HepG2 (cell line): ENCODE measurements around the gene ATP5MK. TPM values are rescaled to one million over a fixed set of nuclear protein-coding genes. Genes with fewer than 3 reads are reported as not detected.

Experiments
- AHR ChIP-seq: IDR thresholded peaks from 2 replicates; pipeline ENCODE4 v1.6.1; 2018; ENCODE audit warnings: missing genetic modification reagents, missing compliant biosample characterization
- BATF2 ChIP-seq: sonication (generic); formaldehyde crosslinking; IDR thresholded peaks from 2 replicates; pipeline ENCODE4 v1.8.0; 2022; ENCODE audit warnings: mild to moderate bottlenecking, missing genetic modification reagents, moderate library complexity
- E2F5 ChIP-seq: sonication (generic); formaldehyde crosslinking; conservative IDR thresholded peaks from 2 replicates; pipeline ENCODE4 v1.4.0; 2020; ENCODE audit warnings: missing genetic modification reagents
- GLMP ChIP-seq: sonication (generic); formaldehyde crosslinking; IDR thresholded peaks from 2 replicates; pipeline ENCODE4 v1.9.0; 2021; ENCODE audit warnings: missing genetic modification reagents, mild to moderate bottlenecking, borderline replicate concordance
- HNRNPLL ChIP-seq: fragments of 200-400 bp; formaldehyde crosslinking; IDR thresholded peaks from 2 replicates; pipeline ENCODE4 v1.6.1; 2017; ENCODE audit warnings: mild to moderate bottlenecking, low read depth, low read length; ENCODE audit not compliant: poor library complexity, severe bottlenecking
- JUND ChIP-seq: sonication (generic); formaldehyde crosslinking; IDR thresholded peaks from 2 replicates; pipeline ENCODE4 v1.8.0; 2022; ENCODE audit warnings: mild to moderate bottlenecking, missing genetic modification reagents
- MBNL3 ChIP-seq: fragments of 250-450 bp; sonication (Bioruptor Pico); conservative IDR thresholded peaks from 2 replicates; pipeline ENCODE4 v1.8.0; 2022; ENCODE audit warnings: mild to moderate bottlenecking, inconsistent platforms
- NFAT5 ChIP-seq: sonication (generic); formaldehyde crosslinking; IDR thresholded peaks from 2 replicates; pipeline ENCODE4 v1.4.0; 2020; ENCODE audit warnings: missing genetic modification reagents
- NFYC ChIP-seq: IDR thresholded peaks from 2 replicates; pipeline ENCODE4 v1.6.1; 2016; ENCODE audit warnings: missing genetic modification reagents, missing compliant biosample characterization
- TCF12 ChIP-seq, 2 experiments: fragments of 450-650 bp in 1 of 2; sonication (generic) in 1 of 2; formaldehyde crosslinking in 1 of 2; IDR thresholded peaks; 2 replicates each; pipeline versions ENCODE4 v1.6.1 to v1.8.0; 2017 to 2022; ENCODE audit warnings: antibody characterized with exemption in 1 of 2, mild to moderate bottlenecking in 1 of 2, missing genetic modification reagents in 1 of 2, moderate library complexity in 1 of 2
- YY1 ChIP-seq: IDR thresholded peaks from 2 replicates; pipeline ENCODE4 v1.6.1; 2011; ENCODE audit warnings: low read length, low read depth, moderate library complexity, mild to moderate bottlenecking; ENCODE audit not compliant: insufficient read depth, insufficient replicate concordance
- ZC3H4 ChIP-seq: sonication (generic); formaldehyde crosslinking; IDR thresholded peaks from 2 replicates; pipeline ENCODE4 v1.4.0; 2020; ENCODE audit warnings: missing genetic modification reagents, borderline replicate concordance
- ZFY ChIP-seq: sonication (generic); formaldehyde crosslinking; IDR thresholded peaks from 2 replicates; pipeline ENCODE4 v1.4.0; 2020; ENCODE audit warnings: missing genetic modification reagents
- ZNF512 ChIP-seq: sonication (generic); formaldehyde crosslinking; IDR thresholded peaks from 2 replicates; pipeline ENCODE4 v1.4.0; 2020; ENCODE audit warnings: mild to moderate bottlenecking, missing genetic modification reagents
- ZNF580 ChIP-seq: IDR thresholded peaks from 2 replicates; pipeline ENCODE4 v1.6.1; 2016; ENCODE audit warnings: low read depth, borderline replicate concordance
- ZNF781 ChIP-seq: sonication (generic); formaldehyde crosslinking; IDR thresholded peaks from 2 replicates; pipeline ENCODE4 v1.5.1; 2020; ENCODE audit warnings: borderline replicate concordance, mild to moderate bottlenecking, missing genetic modification reagents; ENCODE audit errors: not compliant biosample characterization
- polyA plus RNA-seq, 8 experiments: library from polyadenylated mRNA; depleted of rRNA in 3 of 8; stranded (reverse) in 7 of 8; unstranded in 1 of 8; fragments of >200 nt; fragmentation: Illumina TruSeq in 4 of 8; extraction: Trizol in 4 of 8; gene quantifications; 2 replicates each; pipeline versions ENCODE4 v1.2.1 to v1.2.3, GENCODE V29; 2011 to 2016; ENCODE audit warnings: low read depth in 4 of 8, missing spikeins in 1 of 8, mixed read lengths in 1 of 8; ENCODE audit not compliant: insufficient read depth in 1 of 8
- total RNA-seq, 5 experiments: library from RNA; depleted of rRNA; stranded (reverse); fragments of >200 nt; fragmentation: Illumina TruSeq; extraction: Trizol; gene quantifications; 2 replicates each; pipeline ENCODE4 v1.2.3, GENCODE V29; 2016; ENCODE audit warnings: low read depth in 1 of 5

ATP5MK gene
- total and polyA plus RNA-seq, 2 of the 13 experiments (the other 11 are each of a cell fraction or from before 2014, with no cell fraction given), result 312 to 517 TPM

GRCh38 chr10:103367782-103368518 is 28.3 kb downstream of the ATP5MK start, which contains the start of gene TAF5 (continued):
- TF ChIP-seq NFAT5 (CRISPR knock-in tag) (peak; percentile 19; the same call in 1 of the 2 replicates), ZNF781 (CRISPR knock-in tag) (peak; percentile 9), YY1 (peak; percentile 99), GLMP (CRISPR knock-in tag) (no peak), JUND (CRISPR knock-in tag) (peak; percentile 17; the same call in 1 of the 2 replicates), BATF2 (no peak; the same call in 1 of the 2 replicates), AHR (CRISPR knock-in tag) (peak; percentile 34; the same call in 1 of the 2 replicates), TCF12 (IDR thresholded peaks at IDR 0.05) (no peak), TCF12 (CRISPR knock-in tag; IDR thresholded peaks at IDR 0.05) (peak; percentile 88; the same call in 1 of the 2 replicates), ZNF580 (CRISPR knock-in tag) (peak; percentile 88), ZC3H4 (no peak), NFYC (CRISPR knock-in tag) (peak; percentile 51), ZFY (CRISPR knock-in tag) (peak; percentile 84), ZNF512 (CRISPR knock-in tag) (no peak), HNRNPLL (peak; percentile 68), MBNL3 (CRISPR knock-in tag) (no peak), E2F5 (CRISPR knock-in tag) (no peak; the same call in 1 of the 2 replicates)
